SK-N-SH (cell line): ENCODE data around the gene TTYH3. TPM values are rescaled to one million over a fixed set of nuclear protein-coding genes. Genes with fewer than 3 reads are reported as not detected.

Source experiments
- CTCF ChIA-PET: fragments of 300-600, 350-600 bp; formaldehyde crosslinking; extraction: SDS; loops from one replicate; lab custom pipeline; 2021; lab: Yijun Ruan, JAX
- POLR2A ChIA-PET: fragments of 350-600 bp; sonication (Branson Sonifier 250); formaldehyde crosslinking; extraction: SDS; loops from one replicate; lab custom pipeline; 2020; ENCODE audit warnings: antibody characterized with exemption, inconsistent platforms; lab: Yijun Ruan, JAX
- DNase-seq: peaks from one replicate; pipeline ENCODE4 v3.0.0; 2012
- H2AFZ ChIP-seq: fragments of 200-600 bp; sonication (generic); 2 replicates; pipeline ENCODE4 v1.8.1; 2016; ENCODE audit warnings: antibody characterized with exemption, mild to moderate bottlenecking, low read depth
- H3F3A ChIP-seq: fragments of 200-600 bp; sonication (generic); replicated peaks from 2 replicates; pipeline ENCODE3; 2016; ENCODE audit warnings: antibody characterized with exemption, mild to moderate bottlenecking; ENCODE audit not compliant: insufficient read depth
- H3K27ac ChIP-seq, 2 experiments: fragments of 200-500 bp in 1 of 2; fragments of 200-600 bp in 1 of 2; sonication (Bioruptor generic) in 1 of 2; sonication (generic), shearing (Covaris generic) in 1 of 2; 2 replicates each; pipeline versions ENCODE4 v1.5.1 to v1.6.1; 2014 to 2016; ENCODE audit warnings: low read depth in 2 of 2, inconsistent platforms in 1 of 2, low read length in 1 of 2, mild to moderate bottlenecking in 1 of 2, mixed read lengths in 1 of 2
- H3K27me3 ChIP-seq: fragments of 200-600 bp; sonication (generic), shearing (Covaris generic); 2 replicates; pipeline ENCODE4 v1.6.1; 2016; ENCODE audit warnings: mixed run types; ENCODE audit not compliant: insufficient read depth
- H3K36me3 ChIP-seq, 2 experiments: fragments of 200-500 bp in 1 of 2; fragments of 200-600 bp in 1 of 2; sonication (Bioruptor generic) in 1 of 2; sonication (generic) in 1 of 2; replicated peaks in 1 of 2; 2 replicates each; pipeline versions ENCODE3 to v1.5.1; 2014 to 2016; ENCODE audit warnings: low read length in 1 of 2, mild to moderate bottlenecking in 1 of 2; ENCODE audit not compliant: insufficient read depth in 2 of 2, control insufficient read depth in 1 of 2
- H3K4me1 ChIP-seq, 2 experiments: fragments of 200-500 bp in 1 of 2; fragments of 200-600 bp in 1 of 2; sonication (Bioruptor generic) in 1 of 2; sonication (generic), shearing (Covaris generic) in 1 of 2; 2 replicates each; pipeline versions ENCODE4 v1.5.1 to v1.6.1; 2014 to 2016; ENCODE audit warnings: low read depth in 1 of 2, low read length in 1 of 2, mixed run types in 1 of 2; ENCODE audit not compliant: insufficient read depth in 2 of 2, control insufficient read depth in 1 of 2
- H3K4me2 ChIP-seq: fragments of 200-600 bp; sonication (generic), shearing (Covaris generic); 2 replicates; pipeline ENCODE4 v1.6.1; 2017; ENCODE audit warnings: mixed run types
- H3K4me3 ChIP-seq, 2 experiments: fragments of 200-500 bp in 1 of 2; fragments of 200-600 bp in 1 of 2; sonication (Bioruptor generic) in 1 of 2; sonication (generic), shearing (Covaris generic) in 1 of 2; 2 replicates each; pipeline versions ENCODE4 v1.5.1 to v1.8.1; 2014 to 2016; ENCODE audit warnings: low read depth in 2 of 2, inconsistent platforms in 1 of 2, low read length in 1 of 2, mild to moderate bottlenecking in 1 of 2, mixed read lengths in 1 of 2, moderate library complexity in 1 of 2
- H3K79me2 ChIP-seq: fragments of 200-600 bp; sonication (generic); 2 replicates; pipeline ENCODE4 v1.8.1; 2017; ENCODE audit warnings: mild to moderate bottlenecking; ENCODE audit not compliant: insufficient read depth
- H3K9ac ChIP-seq: fragments of 200-600 bp; sonication (generic); 2 replicates; pipeline ENCODE4 v1.6.1; 2017; ENCODE audit warnings: mixed run types
- H3K9me2 ChIP-seq: fragments of 200-600 bp; sonication (generic); 2 replicates; pipeline ENCODE4 v1.6.1; 2017; ENCODE audit warnings: mixed run types
- H3K9me3 ChIP-seq: fragments of 200-600 bp; sonication (generic); 2 replicates; pipeline ENCODE4 v1.6.1; 2017; ENCODE audit warnings: mixed run types, mild to moderate bottlenecking, moderate library complexity
- H4K20me1 ChIP-seq: fragments of 200-600 bp; sonication (generic); 2 replicates; pipeline ENCODE4 v1.6.1; 2017; ENCODE audit warnings: mild to moderate bottlenecking, mixed run types; ENCODE audit not compliant: insufficient read depth
- CHD2 ChIP-seq: fragments of 150-350 bp; IDR thresholded peaks from 2 replicates; pipeline ENCODE4 v1.6.1; 2018; ENCODE audit warnings: low read length; ENCODE audit not compliant: partially characterized antibody
- ELF1 ChIP-seq: IDR thresholded peaks from 2 replicates; pipeline ENCODE4 v1.4.0; 2012
- EP300 ChIP-seq, 2 experiments: IDR thresholded peaks; 2 replicates each; pipeline versions ENCODE4 v1.4.0 to v1.6.1; 2012; ENCODE audit warnings: borderline replicate concordance in 1 of 2, low read depth in 1 of 2, low read length in 1 of 2
- FOSL2 ChIP-seq: IDR thresholded peaks from 2 replicates; pipeline ENCODE4 v1.4.0; 2012; ENCODE audit warnings: low read depth, mild to moderate bottlenecking, moderate library complexity, borderline replicate concordance
- FOXJ3 ChIP-seq: sonication (generic); formaldehyde crosslinking; IDR thresholded peaks from 2 replicates; pipeline ENCODE4 v1.5.1; 2020; ENCODE audit warnings: mild to moderate bottlenecking, missing genetic modification reagents
- FOXM1 ChIP-seq: IDR thresholded peaks from 2 replicates; pipeline ENCODE4 v1.4.0; 2012; ENCODE audit warnings: low read depth, mild to moderate bottlenecking
- GABPA ChIP-seq: IDR thresholded peaks from 2 replicates; pipeline ENCODE4 v1.4.0; 2012; ENCODE audit warnings: low read depth, mild to moderate bottlenecking
- JUND ChIP-seq: IDR thresholded peaks from 2 replicates; pipeline ENCODE4 v1.4.0; 2012
- NRF1 ChIP-seq: IDR thresholded peaks from 2 replicates; pipeline ENCODE4 v1.6.1; 2012; ENCODE audit warnings: low read depth, mild to moderate bottlenecking, low read length
- RCOR1 ChIP-seq: fragments of 150-350 bp; IDR thresholded peaks from 2 replicates; pipeline ENCODE4 v1.6.1; 2017; ENCODE audit warnings: antibody characterized with exemption, low read length
- TAF1 ChIP-seq: IDR thresholded peaks from 2 replicates; pipeline ENCODE4 v1.6.1; 2012; ENCODE audit warnings: low read depth, mild to moderate bottlenecking, low read length, moderate library complexity, borderline replicate concordance
- TCF12 ChIP-seq: IDR thresholded peaks from 2 replicates; pipeline ENCODE4 v1.4.0; 2012
- WGBS: methylation state at CpG from one replicate; pipeline ENCODE4 v1.1.6; 2017; ENCODE audit warnings: low lambda C conversion rate; 5-methylcytosine and 5-hydroxymethylcytosine counted together
- polyA plus RNA-seq, 3 experiments: library from polyadenylated mRNA; depleted of rRNA; stranded (reverse); fragments of >200 nt; gene quantifications; 2 replicates each; pipeline ENCODE4 v1.2.3, GENCODE V29; 2012
- TF ChIP-seq, protein P1 (sequence below): fragments of 200-600 bp; sonication (generic); IDR thresholded peaks from 2 replicates; pipeline ENCODE4 v1.6.1; 2017; ENCODE audit warnings: antibody characterized with exemption, mild to moderate bottlenecking, moderate library complexity
- TF ChIP-seq, protein P2 (sequence below): IDR thresholded peaks from 2 replicates; pipeline ENCODE4 v1.6.1; 2012; ENCODE audit warnings: mild to moderate bottlenecking, low read depth, low read length, moderate library complexity

TTYH3 gene
- polyA plus RNA-seq, 1 of the 3 experiments (the other 2 are of a cell fraction), result 105 TPM

DNA sequence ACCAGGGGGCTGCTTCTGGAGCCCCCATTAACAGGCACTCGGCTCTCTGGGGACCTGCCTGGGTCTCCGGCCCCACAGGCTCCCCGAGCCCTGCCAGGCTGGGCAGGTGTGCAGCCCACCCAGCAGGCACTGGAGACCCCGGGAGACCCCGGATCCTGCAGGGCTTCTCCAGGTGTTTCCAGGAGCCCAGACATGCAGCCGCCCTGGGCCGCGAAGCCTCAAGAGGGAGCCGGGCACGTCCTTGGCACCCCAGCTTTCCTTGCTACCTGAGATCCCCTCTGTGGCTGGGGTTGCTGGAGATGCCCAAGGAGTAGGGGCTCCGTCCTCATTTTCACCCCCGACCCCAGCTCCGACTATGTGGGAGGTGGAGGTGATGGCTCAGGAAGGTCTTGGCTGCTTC lies 48.5 kb downstream of the TTYH3 start:
- Histone ChIP-seq H3K9ac (no peak overlapping the region), H3K9me3 (no peaks in the 10 kb centered on the region), H3K4me3 (no peak overlapping the region), H3K27ac (no peak overlapping the region), H3K79me2 (no peaks in the 10 kb centered on the region), H3K36me3 (no peaks in the 10 kb centered on the region), H3K4me2 (no peak overlapping the region), H4K20me1 (no peaks in the 10 kb centered on the region), H3F3A (no peaks in the 10 kb centered on the region), H2AFZ (no peak overlapping the region), H3K27me3 (peaks cover 11% of the 10 kb centered on the region; the same call in 1 of the 2 replicates), H3K4me1 (peaks cover 0 to 3% of the 10 kb centered on the region in 2 experiments; a peak in 1 of 4 replicates), H3K9me2 (no peaks in the 10 kb centered on the region)
- DNase-seq, result no peak
- no peak for TF ChIP-seq CHD2
- no peak for TF ChIP-seq RCOR1
- TF ChIP-seq TAF1, result no peak
- no peak for TF ChIP-seq FOXJ3
- no peak for TF ChIP-seq NRF1
- TF ChIP-seq, protein P1, sequence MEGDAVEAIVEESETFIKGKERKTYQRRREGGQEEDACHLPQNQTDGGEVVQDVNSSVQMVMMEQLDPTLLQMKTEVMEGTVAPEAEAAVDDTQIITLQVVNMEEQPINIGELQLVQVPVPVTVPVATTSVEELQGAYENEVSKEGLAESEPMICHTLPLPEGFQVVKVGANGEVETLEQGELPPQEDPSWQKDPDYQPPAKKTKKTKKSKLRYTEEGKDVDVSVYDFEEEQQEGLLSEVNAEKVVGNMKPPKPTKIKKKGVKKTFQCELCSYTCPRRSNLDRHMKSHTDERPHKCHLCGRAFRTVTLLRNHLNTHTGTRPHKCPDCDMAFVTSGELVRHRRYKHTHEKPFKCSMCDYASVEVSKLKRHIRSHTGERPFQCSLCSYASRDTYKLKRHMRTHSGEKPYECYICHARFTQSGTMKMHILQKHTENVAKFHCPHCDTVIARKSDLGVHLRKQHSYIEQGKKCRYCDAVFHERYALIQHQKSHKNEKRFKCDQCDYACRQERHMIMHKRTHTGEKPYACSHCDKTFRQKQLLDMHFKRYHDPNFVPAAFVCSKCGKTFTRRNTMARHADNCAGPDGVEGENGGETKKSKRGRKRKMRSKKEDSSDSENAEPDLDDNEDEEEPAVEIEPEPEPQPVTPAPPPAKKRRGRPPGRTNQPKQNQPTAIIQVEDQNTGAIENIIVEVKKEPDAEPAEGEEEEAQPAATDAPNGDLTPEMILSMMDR, result no peak
- no peak for TF ChIP-seq FOSL2
- TF ChIP-seq ELF1, result no peak
- TF ChIP-seq, protein P2, sequence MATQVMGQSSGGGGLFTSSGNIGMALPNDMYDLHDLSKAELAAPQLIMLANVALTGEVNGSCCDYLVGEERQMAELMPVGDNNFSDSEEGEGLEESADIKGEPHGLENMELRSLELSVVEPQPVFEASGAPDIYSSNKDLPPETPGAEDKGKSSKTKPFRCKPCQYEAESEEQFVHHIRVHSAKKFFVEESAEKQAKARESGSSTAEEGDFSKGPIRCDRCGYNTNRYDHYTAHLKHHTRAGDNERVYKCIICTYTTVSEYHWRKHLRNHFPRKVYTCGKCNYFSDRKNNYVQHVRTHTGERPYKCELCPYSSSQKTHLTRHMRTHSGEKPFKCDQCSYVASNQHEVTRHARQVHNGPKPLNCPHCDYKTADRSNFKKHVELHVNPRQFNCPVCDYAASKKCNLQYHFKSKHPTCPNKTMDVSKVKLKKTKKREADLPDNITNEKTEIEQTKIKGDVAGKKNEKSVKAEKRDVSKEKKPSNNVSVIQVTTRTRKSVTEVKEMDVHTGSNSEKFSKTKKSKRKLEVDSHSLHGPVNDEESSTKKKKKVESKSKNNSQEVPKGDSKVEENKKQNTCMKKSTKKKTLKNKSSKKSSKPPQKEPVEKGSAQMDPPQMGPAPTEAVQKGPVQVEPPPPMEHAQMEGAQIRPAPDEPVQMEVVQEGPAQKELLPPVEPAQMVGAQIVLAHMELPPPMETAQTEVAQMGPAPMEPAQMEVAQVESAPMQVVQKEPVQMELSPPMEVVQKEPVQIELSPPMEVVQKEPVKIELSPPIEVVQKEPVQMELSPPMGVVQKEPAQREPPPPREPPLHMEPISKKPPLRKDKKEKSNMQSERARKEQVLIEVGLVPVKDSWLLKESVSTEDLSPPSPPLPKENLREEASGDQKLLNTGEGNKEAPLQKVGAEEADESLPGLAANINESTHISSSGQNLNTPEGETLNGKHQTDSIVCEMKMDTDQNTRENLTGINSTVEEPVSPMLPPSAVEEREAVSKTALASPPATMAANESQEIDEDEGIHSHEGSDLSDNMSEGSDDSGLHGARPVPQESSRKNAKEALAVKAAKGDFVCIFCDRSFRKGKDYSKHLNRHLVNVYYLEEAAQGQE, result no peak
- TF ChIP-seq JUND, result no peak
- TF ChIP-seq GABPA, result no peak
- TF ChIP-seq EP300 (IDR thresholded peaks at IDR 0.05; ENCODE audit: borderline replicate concordance in 1 of 2, low read depth in 1 of 2, low read length in 1 of 2), result no peak
- no peak for TF ChIP-seq TCF12
- TF ChIP-seq FOXM1, result no peak
- CTCF ChIA-PET, result interaction anchor here (0.6 to 15.8 kb wide), 27 partner anchors 9 to 229 kb away, joined by 3 to 204 read pairs (median 6); partner anchors contain the start of gene AMZ1
- POLR2A ChIA-PET, result no interaction called here
- 77% methylated on average over 9 of the region's 13 CpGs for WGBS
